ENCODE measurements around the gene NAALAD2.

NAALAD2 gene

DNA sequence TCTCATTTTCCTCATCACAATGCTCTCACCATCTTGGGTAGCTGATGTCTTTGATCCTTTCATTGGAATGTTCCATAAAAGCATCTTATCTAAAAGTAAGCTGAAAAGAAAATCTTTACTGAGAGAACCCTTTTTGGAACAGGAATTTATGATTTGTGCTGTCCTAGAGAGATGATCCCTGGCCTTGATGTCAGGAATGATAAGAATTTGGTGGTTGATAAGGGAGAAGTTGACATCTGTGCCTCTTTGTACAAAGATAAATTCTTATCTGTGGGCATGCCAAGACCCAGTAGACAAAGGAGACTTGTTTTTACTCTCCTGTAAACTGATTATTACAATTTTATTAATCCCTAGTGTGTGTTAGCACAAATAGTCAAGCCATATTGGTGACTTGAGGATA lies 36.9 kb downstream of the NAALAD2 start:
- TF ChIP-seq, protein P1, sequence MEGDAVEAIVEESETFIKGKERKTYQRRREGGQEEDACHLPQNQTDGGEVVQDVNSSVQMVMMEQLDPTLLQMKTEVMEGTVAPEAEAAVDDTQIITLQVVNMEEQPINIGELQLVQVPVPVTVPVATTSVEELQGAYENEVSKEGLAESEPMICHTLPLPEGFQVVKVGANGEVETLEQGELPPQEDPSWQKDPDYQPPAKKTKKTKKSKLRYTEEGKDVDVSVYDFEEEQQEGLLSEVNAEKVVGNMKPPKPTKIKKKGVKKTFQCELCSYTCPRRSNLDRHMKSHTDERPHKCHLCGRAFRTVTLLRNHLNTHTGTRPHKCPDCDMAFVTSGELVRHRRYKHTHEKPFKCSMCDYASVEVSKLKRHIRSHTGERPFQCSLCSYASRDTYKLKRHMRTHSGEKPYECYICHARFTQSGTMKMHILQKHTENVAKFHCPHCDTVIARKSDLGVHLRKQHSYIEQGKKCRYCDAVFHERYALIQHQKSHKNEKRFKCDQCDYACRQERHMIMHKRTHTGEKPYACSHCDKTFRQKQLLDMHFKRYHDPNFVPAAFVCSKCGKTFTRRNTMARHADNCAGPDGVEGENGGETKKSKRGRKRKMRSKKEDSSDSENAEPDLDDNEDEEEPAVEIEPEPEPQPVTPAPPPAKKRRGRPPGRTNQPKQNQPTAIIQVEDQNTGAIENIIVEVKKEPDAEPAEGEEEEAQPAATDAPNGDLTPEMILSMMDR (IDR thresholded peaks at IDR 0.05; ENCODE audit: control insufficient read depth, insufficient read depth, low read depth, low read length, missing control alignments) = no peak
- no peak overlapping the region for H3K4me3 ChIP-seq (ENCODE audit: control insufficient read depth, low read depth, low read length)
- no peak for DNase-seq (ENCODE audit: low read depth)

DNA sequence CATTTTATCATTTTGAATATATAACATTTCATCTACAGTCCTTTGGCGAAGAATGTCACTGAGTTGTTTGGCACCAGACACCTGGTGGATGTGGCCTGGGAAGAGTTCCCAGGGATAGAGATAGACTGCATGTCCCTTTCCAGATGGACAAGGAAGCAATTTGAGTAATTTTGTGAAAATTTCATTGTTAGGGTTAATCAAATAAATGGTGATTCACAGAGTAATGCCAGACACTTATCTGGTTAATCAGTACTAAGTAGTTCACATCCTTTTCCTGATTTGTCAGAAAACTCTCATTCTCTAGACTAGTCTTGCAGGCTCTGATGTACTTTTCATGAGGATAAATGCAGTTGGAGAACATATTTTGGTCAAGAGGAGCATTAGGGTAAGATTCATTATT lies 41.6 kb downstream of the NAALAD2 start:
- no peak for DNase-seq (ENCODE audit: low read depth)
- TF ChIP-seq, protein P1 (IDR thresholded peaks at IDR 0.05; ENCODE audit: control insufficient read depth, insufficient read depth, low read depth, low read length, missing control alignments) = no peak

DNA sequence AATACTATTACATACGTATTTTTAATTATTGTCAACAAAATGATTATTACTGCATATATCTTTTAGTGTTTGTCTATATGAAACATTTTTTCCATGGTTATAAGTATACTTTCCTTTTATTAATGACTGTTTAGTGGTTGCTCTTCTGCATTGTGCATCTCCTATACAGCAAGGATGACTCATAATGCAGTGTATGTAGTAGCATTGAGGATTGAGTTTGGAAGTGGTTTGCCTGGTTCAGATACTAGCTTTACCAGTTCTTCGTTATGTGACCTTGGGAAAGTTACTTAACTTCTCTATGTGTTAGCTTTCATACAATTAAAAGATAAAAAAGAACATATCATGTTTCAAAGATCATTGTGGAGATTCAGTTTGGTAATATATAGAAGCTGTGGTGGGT lies 44.3 kb downstream of the NAALAD2 start:
- no peak for DNase-seq (ENCODE audit: low read depth)
- H3K4me3 ChIP-seq (ENCODE audit: control insufficient read depth, low read depth, low read length) = no peak overlapping the region
- TF ChIP-seq, protein P1 (IDR thresholded peaks at IDR 0.05; ENCODE audit: control insufficient read depth, insufficient read depth, low read depth, low read length, missing control alignments) = no peak

More for the DNA sequence above, 41.6 kb downstream of the NAALAD2 start:
- H3K4me3 ChIP-seq (ENCODE audit: control insufficient read depth, low read depth, low read length) = no peak overlapping the region

DNA sequence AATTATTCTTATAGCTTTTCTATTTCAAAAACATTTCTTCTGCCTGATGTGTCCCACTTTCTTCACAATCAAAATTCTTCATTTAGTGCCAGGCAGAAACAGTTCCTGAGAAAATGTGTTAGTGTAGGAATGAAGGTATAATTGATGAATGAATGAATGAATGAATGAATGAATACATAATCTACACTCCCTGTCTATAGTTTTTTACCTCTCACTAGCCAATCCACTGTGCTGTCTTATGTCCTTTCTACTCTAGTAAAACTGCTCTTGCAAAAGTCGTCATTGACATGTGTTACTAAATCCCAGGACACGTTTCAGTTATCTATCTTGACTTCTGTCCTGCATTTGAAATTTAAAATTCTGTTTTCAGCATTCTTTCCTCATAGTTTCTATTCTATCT lies 45.5 kb downstream of the NAALAD2 start:
- H3K4me3 ChIP-seq (ENCODE audit: control insufficient read depth, low read depth, low read length) = no peak overlapping the region
- TF ChIP-seq, protein P1 (IDR thresholded peaks at IDR 0.05; ENCODE audit: control insufficient read depth, insufficient read depth, low read depth, low read length, missing control alignments) = no peak
- DNase-seq (ENCODE audit: low read depth) = no peak

DNA sequence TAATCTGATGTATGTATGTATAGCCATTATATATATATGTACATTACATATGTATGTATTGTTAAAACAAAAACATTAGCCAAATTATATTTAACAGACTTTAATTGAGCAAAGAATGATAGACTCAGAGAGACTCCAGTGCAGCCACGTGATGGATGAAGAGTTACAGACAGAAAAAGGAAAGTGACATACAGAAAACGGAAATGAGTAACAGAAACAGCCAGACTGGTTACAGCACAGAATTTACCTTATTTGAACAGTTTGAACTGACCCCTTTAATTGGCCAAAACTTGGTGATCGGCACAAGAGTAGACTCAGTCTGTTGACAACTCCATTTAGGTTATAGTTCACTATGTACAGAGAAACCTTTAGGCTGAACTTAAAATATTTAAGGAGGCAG lies 53.4 kb downstream of the NAALAD2 start:
- no peak for DNase-seq (ENCODE audit: low read depth)
- TF ChIP-seq, protein P1 (IDR thresholded peaks at IDR 0.05; ENCODE audit: control insufficient read depth, insufficient read depth, low read depth, low read length, missing control alignments) = no peak

DNA sequence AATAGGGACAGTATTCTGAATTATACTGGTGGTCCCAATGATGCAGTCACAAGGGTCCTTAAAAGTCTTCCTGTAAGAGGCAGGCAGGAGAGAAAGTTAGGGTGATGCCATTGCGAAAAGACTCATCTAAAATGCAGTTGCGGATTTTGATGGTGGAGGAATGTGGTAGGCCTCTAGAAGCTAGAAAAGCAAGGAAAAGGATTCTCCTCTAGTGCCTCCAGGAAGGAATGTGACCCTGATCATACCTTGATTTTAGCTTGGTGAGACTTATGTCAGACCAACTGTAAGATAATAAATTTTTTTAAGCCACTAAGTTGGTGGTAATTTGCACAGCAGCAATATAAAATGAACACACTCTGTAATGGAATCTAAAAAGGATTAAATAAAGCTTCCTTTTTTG lies 54.5 kb downstream of the NAALAD2 start:
- no peak overlapping the region for H3K4me3 ChIP-seq (ENCODE audit: control insufficient read depth, low read depth, low read length)
- no peak for DNase-seq (ENCODE audit: low read depth)
- TF ChIP-seq, protein P1 (IDR thresholded peaks at IDR 0.05; ENCODE audit: control insufficient read depth, insufficient read depth, low read depth, low read length, missing control alignments) = no peak

More for the DNA sequence above, 53.4 kb downstream of the NAALAD2 start:
- no peak overlapping the region for H3K4me3 ChIP-seq (ENCODE audit: control insufficient read depth, low read depth, low read length)
